ENCODE results near the gene ADAT3.

Gene ADAT3

GRCh38 chr19:1917926-1918325, 12.7 kb downstream of the ADAT3 start:
- DNase-seq = no peak

GRCh38 chr19:1918975-1919374, 13.8 kb downstream of the ADAT3 start:
- DNase-seq = no peak

DNA sequence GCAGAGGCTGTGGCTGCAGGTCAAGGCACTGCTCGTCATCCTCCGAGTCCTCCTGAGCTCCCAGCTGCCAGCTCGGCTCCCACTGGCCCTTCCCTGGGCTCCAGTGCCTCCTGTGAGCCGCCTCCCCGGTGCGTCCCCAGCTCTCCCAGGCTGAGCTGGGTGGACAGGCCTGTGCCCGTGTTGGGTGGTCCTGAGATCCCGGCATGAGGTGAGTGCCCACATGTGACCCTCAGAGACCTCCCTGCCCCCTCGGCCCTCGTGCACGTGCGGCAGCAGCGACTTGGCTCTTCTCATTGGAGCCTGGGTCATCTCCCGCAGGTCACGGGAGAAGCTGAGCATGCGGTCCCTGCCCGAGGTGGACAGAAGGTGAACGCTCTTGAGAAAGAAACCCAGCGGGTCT, 15.4 kb downstream of the ADAT3 start:
- DNase-seq = no peak

- DNase-seq = no peak
Measured at GRCh38 chr19:1921326-1921725, 16.1 kb downstream of the ADAT3 start.

- no peak for DNase-seq
Measured at GRCh38 chr19:1921825-1922224, 16.6 kb downstream of the ADAT3 start.

GRCh38 chr19:1922803-1923202, 17.6 kb downstream of the ADAT3 start:
- no peak for DNase-seq

DNA sequence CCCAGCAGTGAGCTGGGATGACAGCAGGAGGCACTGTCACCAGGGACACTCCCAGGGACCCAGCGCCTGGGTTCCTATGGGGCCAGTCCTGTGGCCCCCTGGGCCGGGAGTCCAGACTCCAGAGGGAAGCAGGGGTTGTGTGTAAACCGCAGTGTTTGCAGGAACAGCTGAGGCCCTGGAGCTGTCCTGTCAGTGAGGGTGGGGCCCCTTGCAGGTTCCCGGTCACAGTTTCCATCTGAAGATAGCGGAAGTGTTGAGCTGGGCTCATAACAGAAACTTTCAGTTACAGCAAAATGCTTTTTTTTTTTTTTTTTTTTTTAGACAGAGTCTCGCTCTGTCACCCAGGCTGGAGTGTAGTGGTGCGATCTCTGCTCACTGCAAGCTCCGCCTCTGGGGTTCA, 18.1 kb downstream of the ADAT3 start:
- DNase-seq = no peak

GRCh38 chr19:1924320-1924961, 19.2 kb downstream of the ADAT3 start:
- no peak for DNase-seq

GRCh38 chr19:1925544-1925943, 20.3 kb downstream of the ADAT3 start:
- no peak for DNase-seq

DNA sequence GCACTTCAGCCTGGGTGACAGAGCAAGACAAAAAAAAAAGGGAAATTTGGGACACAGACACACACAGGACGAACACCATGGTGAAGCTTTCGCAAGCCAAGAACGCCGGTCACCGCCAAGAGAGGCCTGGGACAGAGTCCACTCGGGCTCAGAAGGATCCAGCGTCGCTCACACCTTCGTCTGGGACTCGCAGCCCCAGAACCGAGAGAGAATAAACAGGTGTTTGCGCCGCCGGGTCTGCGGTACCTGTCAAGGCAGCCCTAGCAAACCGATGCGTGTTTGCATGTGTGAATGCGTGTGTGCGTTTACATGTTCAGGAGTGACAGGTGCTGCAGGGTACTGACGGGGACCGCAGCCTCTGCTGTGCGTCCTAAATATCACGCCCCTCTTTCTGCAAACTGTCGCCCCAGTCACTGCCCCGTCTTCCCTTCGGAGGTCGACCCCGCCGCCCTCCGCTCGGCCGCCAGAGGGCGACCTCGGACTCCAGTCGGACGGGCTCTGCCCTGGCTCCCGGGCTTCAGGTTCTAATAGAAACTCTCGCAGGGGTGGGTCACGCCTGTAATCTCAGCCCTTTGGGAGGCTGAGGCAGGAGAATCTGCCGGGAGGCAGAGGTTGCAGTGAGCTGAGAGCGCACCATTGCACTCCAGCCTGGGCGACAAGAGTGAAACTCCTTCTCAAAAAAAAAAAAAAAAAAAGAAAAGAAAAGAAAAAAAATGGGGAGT, 24.0 kb downstream of the ADAT3 start:
- DNase-seq = peak; percentile 29

DNA sequence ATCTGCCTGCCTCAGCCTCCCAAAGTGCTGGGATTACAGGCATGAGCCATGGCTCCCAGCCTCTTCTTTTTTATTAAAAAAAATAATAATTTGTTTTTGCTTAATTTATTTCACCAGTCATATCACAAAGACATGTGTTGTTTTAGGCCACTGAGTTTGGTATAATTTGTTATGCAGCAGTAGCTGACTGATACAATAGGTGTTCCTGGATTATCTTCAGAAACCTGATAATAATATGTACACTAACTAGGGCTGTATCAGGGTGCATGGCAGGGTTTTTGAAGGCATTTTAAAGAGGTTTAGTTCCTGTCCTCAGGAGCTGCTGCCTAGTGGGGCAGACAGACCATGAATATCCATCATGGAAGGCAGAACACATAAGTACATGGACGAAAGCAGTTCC, 26.2 kb downstream of the ADAT3 start:
- no peak for DNase-seq

DNA sequence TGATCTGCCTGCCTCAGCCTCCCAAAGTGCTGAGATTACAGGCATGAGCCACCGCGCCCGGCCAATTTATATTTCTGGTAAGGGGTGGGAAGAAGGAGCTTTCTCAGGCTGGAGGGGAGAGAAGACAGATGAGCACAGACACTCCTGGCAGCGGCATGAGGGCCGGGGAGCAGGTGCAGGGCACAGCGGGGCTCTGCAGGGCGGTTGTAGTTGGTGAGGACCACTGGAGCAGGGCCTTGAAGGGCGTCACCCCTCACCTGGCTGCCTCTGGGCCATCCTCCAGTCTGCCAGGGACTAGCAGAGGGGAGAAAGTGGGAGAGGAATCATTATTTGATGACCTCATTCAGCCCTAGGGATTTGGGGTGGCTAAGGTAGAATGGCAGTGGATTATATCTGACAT, 27.2 kb downstream of the ADAT3 start:
- no peak for DNase-seq

DNA sequence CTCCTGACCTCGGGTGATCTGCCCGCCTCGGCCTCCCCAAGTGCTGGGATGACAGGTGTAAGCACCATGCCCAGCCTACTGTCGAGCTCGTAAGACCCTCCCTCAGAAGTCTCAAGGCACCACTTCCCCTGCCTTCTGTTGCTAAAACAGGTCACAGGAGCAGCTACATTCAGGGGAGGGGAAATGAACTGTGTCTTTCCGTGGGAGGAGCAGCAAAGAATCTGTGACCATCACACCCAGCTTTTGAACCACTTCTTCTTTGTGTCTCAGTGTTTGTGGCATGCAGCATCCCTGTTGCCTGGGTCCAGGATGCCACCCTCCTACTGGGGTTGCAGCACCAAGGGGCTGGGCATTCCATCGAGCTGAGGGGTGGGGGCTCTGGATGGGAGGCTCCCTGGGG, 28.0 kb downstream of the ADAT3 start:
- DNase-seq = no peak

DNA sequence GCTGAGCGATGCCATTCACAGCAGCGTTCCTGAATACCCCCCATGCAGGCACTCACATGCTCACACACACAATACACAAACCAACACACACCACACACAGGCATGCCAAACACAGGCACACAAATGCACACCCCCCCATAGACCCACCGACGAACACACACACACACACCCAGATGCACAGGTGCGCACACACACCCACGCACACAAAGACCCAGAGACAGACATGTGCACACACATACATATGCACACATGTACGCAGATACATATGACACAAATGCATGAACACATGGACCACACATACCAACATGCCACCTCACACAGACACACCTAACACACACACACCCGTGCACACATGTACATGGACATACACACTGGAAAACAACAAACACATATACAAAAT, 28.7 kb downstream of the ADAT3 start:
- DNase-seq = no peak

DNA sequence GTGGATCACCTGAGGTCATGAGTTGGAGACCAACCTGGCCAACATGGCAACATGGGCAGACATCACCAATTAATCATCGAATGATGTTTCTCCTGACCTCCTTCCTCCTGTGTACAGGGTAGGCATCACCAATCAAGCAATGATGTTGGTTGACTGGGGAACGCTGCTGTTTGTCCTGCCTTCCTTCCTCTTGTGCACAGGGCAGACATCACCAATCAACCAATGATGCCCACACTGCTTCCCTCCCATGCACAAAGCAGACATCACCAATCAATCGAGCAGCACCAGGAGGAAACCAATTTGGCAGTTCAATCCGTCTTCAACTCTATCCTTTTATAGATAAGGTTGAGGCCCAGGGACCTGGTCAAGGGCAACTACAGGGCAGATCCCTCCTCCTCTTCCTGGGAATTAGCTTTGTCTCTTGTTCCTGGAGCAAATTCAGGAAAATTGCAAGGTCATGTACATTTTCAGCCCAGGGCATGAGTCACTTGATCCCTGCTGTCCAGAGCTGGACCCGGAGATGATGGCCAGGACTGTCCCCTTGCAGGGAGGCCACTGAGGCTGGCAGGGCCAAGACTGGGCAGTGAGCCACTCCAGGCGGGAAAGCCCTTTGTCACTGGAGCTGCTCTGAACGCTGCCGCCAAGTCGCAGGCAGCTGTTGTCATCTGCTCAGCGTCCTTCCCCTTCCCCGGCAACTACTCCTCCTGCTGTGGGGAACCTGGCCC, 30.4 kb downstream of the ADAT3 start:
- no peak for DNase-seq

- DNase-seq = no peak
Measured at GRCh38 chr19:1936430-1936829, 31.2 kb downstream of the ADAT3 start.

- no peak for DNase-seq
Measured at GRCh38 chr19:1936916-1937610, 31.9 kb downstream of the ADAT3 start.

GRCh38 chr19:1938071-1938470, 32.9 kb downstream of the ADAT3 start:
- no peak for DNase-seq

- DNase-seq = no peak
Measured at GRCh38 chr19:1941146-1942077, 36.2 kb downstream of the ADAT3 start, which contains the start of gene CSNK1G2. TSS of gene CSNK1G2 (plus strand) at chr19:1941172. CDS start at chr19:1969773, 28,601 bp downstream.

DNA sequence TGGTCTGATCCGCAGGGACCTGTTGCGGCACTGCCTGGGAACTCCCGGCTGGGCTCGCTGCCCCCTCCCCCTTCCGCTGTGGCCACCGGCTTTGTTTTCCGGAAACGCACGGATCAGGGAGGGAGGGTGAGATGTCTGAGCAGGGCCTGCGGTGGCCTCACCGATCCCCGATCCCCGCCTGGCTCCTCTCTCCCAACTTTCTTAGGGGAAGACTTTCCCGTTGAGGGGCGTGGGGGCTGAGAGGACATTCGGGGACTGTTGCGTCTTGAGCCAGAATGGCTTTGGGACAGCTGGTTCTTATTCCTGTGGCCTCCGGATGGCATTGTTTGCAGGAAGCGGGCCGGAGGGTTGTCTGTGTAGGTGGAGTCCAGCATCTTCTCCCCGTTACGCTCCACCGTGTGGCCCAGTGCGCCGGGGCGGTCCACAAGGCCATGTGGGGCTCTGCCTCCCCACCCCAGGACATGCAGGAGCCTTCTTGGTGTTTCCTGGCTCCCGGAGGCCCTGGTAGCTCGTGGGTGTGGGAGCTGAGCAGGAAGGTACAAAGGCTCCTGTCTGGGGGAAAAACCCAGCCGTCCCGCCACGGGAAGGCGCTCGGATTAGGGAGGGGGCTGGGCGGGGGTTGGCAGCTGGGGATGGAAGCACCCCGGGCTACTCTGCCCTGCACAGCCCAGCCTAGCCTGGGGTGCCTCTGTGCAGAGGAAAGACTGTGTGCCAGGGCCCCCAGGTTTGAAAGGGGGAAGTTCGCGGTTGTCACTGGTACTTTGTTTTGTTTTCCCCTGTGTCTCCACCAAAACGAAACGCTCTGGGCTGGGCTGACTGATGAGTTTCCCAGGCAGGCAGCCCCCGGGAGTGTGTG, 37.1 kb downstream of the ADAT3 start:
- no peak for DNase-seq

- DNase-seq = no peak
Measured at GRCh38 chr19:1942934-1943555, 37.8 kb downstream of the ADAT3 start.
